Astrocyte (in vitro differentiated cells and primary cell): ENCODE results near the gene WARS2. TPM values are rescaled to one million over a fixed set of nuclear protein-coding genes. Genes with fewer than 3 reads are reported as not detected.

Experiments used
- DNase-seq: peaks from one replicate; pipeline ENCODE4 v3.0.0-alpha.2; 2010; ENCODE audit warnings: low read depth
- FAIRE-seq: peaks from 2 replicates; lab custom pipeline; 2011; peaks lifted over from hg19 to GRCh38; lab: Jason Lieb, UNC
- H2AFZ ChIP-seq: 2 replicates; pipeline ENCODE4 v1.6.0; 2012; ENCODE audit warnings: low read depth, low read length, inconsistent platforms
- H3K27ac ChIP-seq: 2 replicates; pipeline ENCODE4 v1.5.1; 2011; ENCODE audit warnings: low read depth, low read length, inconsistent platforms
- H3K27me3 ChIP-seq: 2 replicates; pipeline ENCODE4 v1.6.0; 2011; ENCODE audit warnings: low read length, inconsistent platforms; ENCODE audit not compliant: insufficient read depth
- H3K36me3 ChIP-seq: 2 replicates; pipeline ENCODE4 v1.5.1; 2011; ENCODE audit warnings: low read length, inconsistent platforms; ENCODE audit not compliant: insufficient read depth
- H3K4me1 ChIP-seq: 2 replicates; pipeline ENCODE4 v1.5.1; 2011; ENCODE audit warnings: low read length, inconsistent platforms; ENCODE audit not compliant: insufficient read depth
- H3K4me2 ChIP-seq: 2 replicates; pipeline ENCODE4 v1.6.0; 2012; ENCODE audit warnings: low read length, inconsistent platforms
- H3K4me3 ChIP-seq: 2 replicates; pipeline ENCODE4 v1.5.1; 2011; ENCODE audit warnings: low read depth, mild to moderate bottlenecking, low read length, inconsistent platforms; ENCODE audit not compliant: insufficient read depth
- H3K79me2 ChIP-seq: 2 replicates; pipeline ENCODE4 v1.6.0; 2012; ENCODE audit warnings: mild to moderate bottlenecking, low read length, inconsistent platforms; ENCODE audit not compliant: insufficient read depth
- H3K9ac ChIP-seq: 2 replicates; pipeline ENCODE4 v1.6.0; 2012; ENCODE audit warnings: mild to moderate bottlenecking, low read length, inconsistent platforms
- H3K9me3 ChIP-seq: 2 replicates; pipeline ENCODE4 v1.5.1; 2012; ENCODE audit warnings: low read depth, mild to moderate bottlenecking, low read length, inconsistent platforms; ENCODE audit not compliant: insufficient read depth
- H4K20me1 ChIP-seq: 2 replicates; pipeline ENCODE4 v1.6.0; 2012; ENCODE audit warnings: low read length, inconsistent platforms; ENCODE audit not compliant: insufficient read depth
- H3K27ac Mint-ChIP-seq: one replicate; pipeline ENCODE4 v1.8.0; 2021; ENCODE audit warnings: mild to moderate bottlenecking, mixed read lengths; ENCODE audit not compliant: unreplicated experiment
- H3K27me3 Mint-ChIP-seq: one replicate; pipeline ENCODE4 v1.8.0; 2021; ENCODE audit warnings: low read depth, mixed read lengths; ENCODE audit not compliant: unreplicated experiment
- H3K36me3 Mint-ChIP-seq: one replicate; pipeline ENCODE4 v1.8.0; 2021; ENCODE audit warnings: low read depth, mixed read lengths; ENCODE audit not compliant: unreplicated experiment
- H3K4me1 Mint-ChIP-seq: one replicate; pipeline ENCODE4 v1.8.0; 2021; ENCODE audit warnings: low read depth, mixed read lengths; ENCODE audit not compliant: unreplicated experiment
- H3K4me3 Mint-ChIP-seq: one replicate; pipeline ENCODE4 v1.8.0; 2021; ENCODE audit warnings: mild to moderate bottlenecking, moderate library complexity, mixed read lengths; ENCODE audit not compliant: unreplicated experiment
- H3K9me3 Mint-ChIP-seq: one replicate; pipeline ENCODE4 v1.8.0; 2021; ENCODE audit warnings: mild to moderate bottlenecking, mixed read lengths; ENCODE audit not compliant: unreplicated experiment
- EZH2 ChIP-seq: IDR thresholded peaks from 2 replicates; pipeline ENCODE4 v1.6.1; 2012; ENCODE audit warnings: mild to moderate bottlenecking, low read length, inconsistent platforms; ENCODE audit not compliant: insufficient read depth
- total RNA-seq: library from RNA; stranded (reverse); gene quantifications from 2 replicates; pipeline ENCODE4 v1.2.1, GENCODE V29; 2021
- TF ChIP-seq, protein P1 (sequence below): IDR thresholded peaks from 2 replicates; pipeline ENCODE4 v1.5.1; 2011; ENCODE audit warnings: low read depth, mild to moderate bottlenecking, inconsistent platforms, low read length, moderate library complexity; ENCODE audit not compliant: insufficient read depth

Gene WARS2
- total RNA-seq, 1 donor from 2014 or later: 10.5 TPM

DNA sequence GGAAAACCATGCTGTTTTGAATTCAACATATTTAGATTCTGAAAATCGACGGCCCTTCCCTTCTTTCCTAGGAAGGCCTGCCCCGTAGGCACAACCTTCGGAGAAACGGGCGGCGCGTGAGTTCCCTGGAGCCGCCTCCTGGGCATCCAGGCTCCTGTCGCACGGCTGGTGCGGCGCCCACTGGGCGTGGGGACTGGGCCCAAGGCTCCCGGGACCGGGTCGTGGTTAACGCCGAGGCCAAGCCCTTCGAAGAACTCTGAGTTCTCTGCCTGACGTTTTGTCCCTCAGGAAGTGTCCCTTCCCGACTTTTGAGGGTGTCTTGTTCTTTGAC is 133.1 kb downstream of the WARS2 start:
- Histone ChIP-seq H3K9me3 (peaks cover 7% of the 10 kb centered on the region), H2AFZ (peak overlapping the region; percentile 58), H3K4me3 (no peak overlapping the region), H3K9ac (no peak overlapping the region), H3K36me3 (no peaks in the 10 kb centered on the region), H3K27ac (no peak overlapping the region), H3K4me2 (no peak overlapping the region), H4K20me1 (no peaks in the 10 kb centered on the region), H3K79me2 (no peaks in the 10 kb centered on the region), H3K4me1 (peaks cover 23% of the 10 kb centered on the region), H3K27me3 (peaks cover 56% of the 10 kb centered on the region)
- no peak for TF ChIP-seq EZH2
- TF ChIP-seq, protein P1, sequence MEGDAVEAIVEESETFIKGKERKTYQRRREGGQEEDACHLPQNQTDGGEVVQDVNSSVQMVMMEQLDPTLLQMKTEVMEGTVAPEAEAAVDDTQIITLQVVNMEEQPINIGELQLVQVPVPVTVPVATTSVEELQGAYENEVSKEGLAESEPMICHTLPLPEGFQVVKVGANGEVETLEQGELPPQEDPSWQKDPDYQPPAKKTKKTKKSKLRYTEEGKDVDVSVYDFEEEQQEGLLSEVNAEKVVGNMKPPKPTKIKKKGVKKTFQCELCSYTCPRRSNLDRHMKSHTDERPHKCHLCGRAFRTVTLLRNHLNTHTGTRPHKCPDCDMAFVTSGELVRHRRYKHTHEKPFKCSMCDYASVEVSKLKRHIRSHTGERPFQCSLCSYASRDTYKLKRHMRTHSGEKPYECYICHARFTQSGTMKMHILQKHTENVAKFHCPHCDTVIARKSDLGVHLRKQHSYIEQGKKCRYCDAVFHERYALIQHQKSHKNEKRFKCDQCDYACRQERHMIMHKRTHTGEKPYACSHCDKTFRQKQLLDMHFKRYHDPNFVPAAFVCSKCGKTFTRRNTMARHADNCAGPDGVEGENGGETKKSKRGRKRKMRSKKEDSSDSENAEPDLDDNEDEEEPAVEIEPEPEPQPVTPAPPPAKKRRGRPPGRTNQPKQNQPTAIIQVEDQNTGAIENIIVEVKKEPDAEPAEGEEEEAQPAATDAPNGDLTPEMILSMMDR: no peak
- FAIRE-seq: no peak
- DNase-seq: no peak
- no peak overlapping the region for H3K27ac Mint-ChIP-seq
- H3K36me3 Mint-ChIP-seq: no peaks in the 10 kb centered on the region
- H3K4me1 Mint-ChIP-seq: peaks cover 34% of the 10 kb centered on the region
- peaks cover 21% of the 10 kb centered on the region for H3K9me3 Mint-ChIP-seq
- H3K4me3 Mint-ChIP-seq: no peak overlapping the region
- H3K27me3 Mint-ChIP-seq: peaks cover 46% of the 10 kb centered on the region

DNA sequence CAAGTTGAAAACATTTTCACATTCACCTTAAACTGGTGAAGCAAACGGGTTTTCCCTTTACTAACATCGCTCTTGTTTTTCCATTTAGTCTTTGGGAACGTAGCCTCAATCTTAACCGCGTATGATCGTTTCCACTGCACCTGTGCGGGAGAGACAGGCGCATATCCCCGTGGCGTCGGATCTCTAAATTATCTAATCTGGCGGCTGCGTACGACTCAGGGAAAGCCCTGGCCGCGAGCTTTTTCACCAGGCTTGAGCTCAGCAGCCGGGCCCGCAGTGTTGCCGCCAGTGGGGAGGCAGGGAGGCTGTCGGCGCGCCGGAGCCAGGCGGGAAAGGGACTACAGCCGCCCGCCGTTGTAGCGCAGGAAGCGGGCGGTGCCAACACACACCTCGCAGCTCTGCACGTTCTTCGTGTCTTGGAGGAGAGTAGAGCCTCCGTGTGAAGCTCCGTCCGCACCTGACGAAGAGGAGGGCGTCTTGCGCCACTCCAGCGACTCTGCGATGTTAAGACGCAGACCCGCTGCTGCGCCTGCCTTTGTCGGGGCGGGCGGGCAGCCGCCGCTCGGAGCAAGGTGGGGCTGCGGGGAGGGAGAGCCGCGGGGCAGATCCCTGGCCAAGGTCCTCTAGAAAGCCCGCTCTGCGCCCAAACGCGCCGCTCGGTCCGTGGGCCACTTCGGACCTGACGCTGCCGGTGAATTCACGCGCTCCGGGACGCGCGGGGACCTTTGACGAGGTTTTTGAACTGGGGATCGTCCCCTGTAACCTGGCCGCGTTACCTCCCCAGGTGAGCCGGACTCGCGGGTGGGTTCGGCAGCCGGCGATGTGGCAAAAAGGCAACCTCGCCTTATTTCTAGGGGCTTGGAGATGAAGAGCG is 133.8 kb downstream of the WARS2 start:
- H3K4me1 ChIP-seq: peaks cover 29% of the 10 kb centered on the region
- H3K27me3 Mint-ChIP-seq: peaks cover 51% of the 10 kb centered on the region
- DNase-seq: no peak

More for the DNA sequence above, 133.8 kb downstream of the WARS2 start:
- FAIRE-seq: no peak
- H3K4me2 ChIP-seq: peak overlapping the region; percentile 36
- H3K9me3 ChIP-seq: peaks cover 7% of the 10 kb centered on the region
- Mint-ChIP-seq H3K4me3 (no peak overlapping the region), H3K27ac (no peak overlapping the region), H3K36me3 (no peaks in the 10 kb centered on the region), H3K9me3 (peaks cover 23% of the 10 kb centered on the region), H3K4me1 (peaks cover 31% of the 10 kb centered on the region)
- no peak overlapping the region for H3K4me3 ChIP-seq
- H2AFZ ChIP-seq: no peak overlapping the region
- H3K27ac ChIP-seq: no peak overlapping the region
- H3K9ac ChIP-seq: no peak overlapping the region
- no peaks in the 10 kb centered on the region for H4K20me1 ChIP-seq
- H3K27me3 ChIP-seq: peaks cover 62% of the 10 kb centered on the region
- no peaks in the 10 kb centered on the region for H3K79me2 ChIP-seq
- peak; percentile 72 for TF ChIP-seq EZH2
- TF ChIP-seq, protein P1: no peak
- no peaks in the 10 kb centered on the region for H3K36me3 ChIP-seq
